Loucy (cell line): ENCODE results near the gene ANKK1.

Experiments used
- H2AFZ ChIP-seq: fragments of 200-600 bp; sonication (generic); 2 replicates; pipeline ENCODE4 v1.6.0; 2016; ENCODE audit warnings: antibody characterized with exemption, mild to moderate bottlenecking, low read length, moderate library complexity
- H3F3A ChIP-seq: fragments of 200-600 bp; 2 replicates; pipeline ENCODE4 v1.6.0; 2016; ENCODE audit warnings: antibody characterized with exemption, low read depth, mild to moderate bottlenecking
- H3K27me3 ChIP-seq: fragments of 200-600 bp; sonication (generic); 2 replicates; pipeline ENCODE4 v1.6.1; 2014; ENCODE audit warnings: low read length, mild to moderate bottlenecking; ENCODE audit not compliant: insufficient read depth, poor library complexity, severe bottlenecking
- H3K36me3 ChIP-seq: fragments of 200-600 bp; sonication (generic); 2 replicates; pipeline ENCODE4 v1.6.1; 2016; ENCODE audit warnings: low read length; ENCODE audit not compliant: insufficient read depth
- H3K4me1 ChIP-seq: fragments of 200-600 bp; sonication (generic); 2 replicates; pipeline ENCODE4 v1.5.1; 2014; ENCODE audit warnings: low read length, mild to moderate bottlenecking; ENCODE audit not compliant: insufficient read depth, poor library complexity, severe bottlenecking
- H3K4me2 ChIP-seq: fragments of 200-600 bp; sonication (generic); 2 replicates; pipeline ENCODE4 v1.6.0; 2014; ENCODE audit warnings: antibody characterized with exemption, low read length, low read depth, mild to moderate bottlenecking; ENCODE audit not compliant: poor library complexity, severe bottlenecking
- H3K4me3 ChIP-seq: fragments of 200-600 bp; sonication (generic); 2 replicates; pipeline ENCODE4 v1.5.1; 2014; ENCODE audit warnings: low read length, mild to moderate bottlenecking, mixed read lengths; ENCODE audit not compliant: poor library complexity, severe bottlenecking
- H3K79me2 ChIP-seq: fragments of 200-600 bp; sonication (generic); 2 replicates; pipeline ENCODE4 v1.6.1; 2014; ENCODE audit warnings: low read length; ENCODE audit not compliant: insufficient read depth
- H3K9ac ChIP-seq: fragments of 200-600 bp; sonication (generic); 2 replicates; pipeline ENCODE4 v1.6.0; 2014; ENCODE audit warnings: mild to moderate bottlenecking, low read depth, low read length, moderate library complexity; ENCODE audit not compliant: poor library complexity, severe bottlenecking
- H3K9me2 ChIP-seq: fragments of 200-600 bp; sonication (generic); replicated peaks from 2 replicates; pipeline ENCODE4 v1.6.1; 2016; ENCODE audit warnings: low read depth, low read length, mixed read lengths
- H3K9me3 ChIP-seq: fragments of 200-600 bp; sonication (generic); 2 replicates; pipeline ENCODE4 v1.6.1; 2014; ENCODE audit warnings: mild to moderate bottlenecking, antibody characterized with exemption, low read length, low read depth; ENCODE audit not compliant: insufficient read depth
- H4K20me1 ChIP-seq: fragments of 200-600 bp; sonication (generic); 2 replicates; pipeline ENCODE4 v1.6.0; 2014; ENCODE audit warnings: antibody characterized with exemption, low read length, mild to moderate bottlenecking; ENCODE audit not compliant: insufficient read depth, poor library complexity, severe bottlenecking
- CTCF ChIP-seq: fragments of 200-600 bp; sonication (generic); conservative IDR thresholded peaks from 2 replicates; pipeline ENCODE4 v1.5.1; 2014; ENCODE audit warnings: mild to moderate bottlenecking, antibody characterized with exemption, low read length
- EZH2phosphoT487 ChIP-seq: fragments of 200-600 bp; IDR thresholded peaks from 2 replicates; pipeline ENCODE4 v1.6.1; 2018; ENCODE audit warnings: antibody characterized with exemption, mild to moderate bottlenecking, moderate library complexity, borderline replicate concordance

Gene ANKK1

GRCh38 chr11:113365895-113366294 lies 21.7 kb upstream of the ANKK1 start:
- Histone ChIP-seq H2AFZ (no peak overlapping the region), H3F3A (no peaks in the 10 kb centered on the region), H3K9me3 (no peaks in the 10 kb centered on the region), H3K4me2 (no peak overlapping the region), H3K4me1 (no peaks in the 10 kb centered on the region), H3K9ac (no peak overlapping the region), H3K9me2 (no peaks in the 10 kb centered on the region), H3K79me2 (no peaks in the 10 kb centered on the region), H3K36me3 (no peaks in the 10 kb centered on the region), H4K20me1 (no peaks in the 10 kb centered on the region), H3K4me3 (no peak overlapping the region), H3K27me3 (no peaks in the 10 kb centered on the region)
- TF ChIP-seq CTCF (no peak), EZH2phosphoT487 (no peak)

GRCh38 chr11:113369411-113369810 lies 18.2 kb upstream of the ANKK1 start:
- H3F3A ChIP-seq = no peaks in the 10 kb centered on the region
- H3K36me3 ChIP-seq = no peaks in the 10 kb centered on the region
- no peaks in the 10 kb centered on the region for H3K79me2 ChIP-seq
- TF ChIP-seq EZH2phosphoT487 (no peak), CTCF (no peak)
- no peaks in the 10 kb centered on the region for H3K9me2 ChIP-seq
- no peaks in the 10 kb centered on the region for H3K9me3 ChIP-seq
- H3K27me3 ChIP-seq = no peaks in the 10 kb centered on the region
- H4K20me1 ChIP-seq = no peaks in the 10 kb centered on the region
- no peak overlapping the region for H2AFZ ChIP-seq
- no peak overlapping the region for H3K9ac ChIP-seq
- no peaks in the 10 kb centered on the region for H3K4me1 ChIP-seq
- no peak overlapping the region for H3K4me2 ChIP-seq
- no peak overlapping the region for H3K4me3 ChIP-seq

- H3K9ac ChIP-seq = no peak overlapping the region
- H4K20me1 ChIP-seq = no peaks in the 10 kb centered on the region
- H3K27me3 ChIP-seq = no peaks in the 10 kb centered on the region
- H3K4me1 ChIP-seq = no peaks in the 10 kb centered on the region
- H2AFZ ChIP-seq = no peak overlapping the region
- H3K4me3 ChIP-seq = no peak overlapping the region
- no peak overlapping the region for H3K4me2 ChIP-seq
- H3K9me3 ChIP-seq = no peaks in the 10 kb centered on the region
- no peaks in the 10 kb centered on the region for H3F3A ChIP-seq
- no peaks in the 10 kb centered on the region for H3K36me3 ChIP-seq
- TF ChIP-seq CTCF (no peak), EZH2phosphoT487 (no peak)
- H3K79me2 ChIP-seq = no peaks in the 10 kb centered on the region
- no peaks in the 10 kb centered on the region for H3K9me2 ChIP-seq
Observed at GRCh38 chr11:113370634-113371033, 16.9 kb upstream of the ANKK1 start.
